DLD1 (cell line): Measurements from ENCODE around the gene ARG1.
"Not testable (repeated sequence)": the region's sequence is repeated elsewhere in the genome, so short reads cannot be mapped to it uniquely, and the experiment has no call there.

Experiments
- in situ Hi-C: cut with HindIII; loops from 2 replicates; pipeline ENCODE4 v1.10.0; 2017; ENCODE audit warnings: low sequenced_read_pairs

Gene ARG1

DNA sequence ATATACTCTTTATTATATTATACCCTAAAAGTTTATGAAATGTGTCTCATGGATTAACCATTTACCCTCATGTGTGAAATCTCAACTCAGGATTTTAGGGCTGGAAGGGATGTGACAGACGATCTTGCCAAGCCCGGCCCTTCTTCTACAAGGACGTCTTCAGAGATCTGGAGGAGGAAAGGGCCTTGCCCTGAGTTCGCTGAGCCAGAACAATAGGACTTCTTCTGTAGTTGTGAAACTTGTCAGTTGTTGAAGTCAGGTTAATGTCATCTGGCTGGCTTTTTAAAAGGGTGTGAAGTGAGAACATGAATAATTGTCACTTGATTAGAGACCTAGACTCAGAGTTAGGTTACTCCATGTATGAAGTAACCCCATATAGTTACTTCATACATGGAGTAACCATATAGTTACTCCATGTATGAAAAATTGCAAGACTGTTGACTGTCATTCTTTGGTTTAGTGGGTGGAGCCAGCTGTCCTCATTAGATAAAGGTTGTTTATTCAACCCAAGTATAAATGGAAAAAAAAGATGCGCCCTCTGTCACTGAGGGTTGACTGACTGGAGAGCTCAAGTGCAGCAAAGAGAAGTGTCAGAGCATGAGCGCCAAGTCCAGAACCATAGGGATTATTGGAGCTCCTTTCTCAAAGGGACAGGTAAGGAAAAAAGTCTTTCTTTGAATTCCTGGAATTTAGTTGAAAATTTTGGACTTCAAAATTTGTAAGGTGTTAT, at the start of gene ARG1:
Gene ARG1, plus strand, starts transcription at position 541 of the 730 bp plus-strand sequence. Its CDS starts 57 bp downstream, at position 598.
- in situ Hi-C loops, result no loop called here

DNA sequence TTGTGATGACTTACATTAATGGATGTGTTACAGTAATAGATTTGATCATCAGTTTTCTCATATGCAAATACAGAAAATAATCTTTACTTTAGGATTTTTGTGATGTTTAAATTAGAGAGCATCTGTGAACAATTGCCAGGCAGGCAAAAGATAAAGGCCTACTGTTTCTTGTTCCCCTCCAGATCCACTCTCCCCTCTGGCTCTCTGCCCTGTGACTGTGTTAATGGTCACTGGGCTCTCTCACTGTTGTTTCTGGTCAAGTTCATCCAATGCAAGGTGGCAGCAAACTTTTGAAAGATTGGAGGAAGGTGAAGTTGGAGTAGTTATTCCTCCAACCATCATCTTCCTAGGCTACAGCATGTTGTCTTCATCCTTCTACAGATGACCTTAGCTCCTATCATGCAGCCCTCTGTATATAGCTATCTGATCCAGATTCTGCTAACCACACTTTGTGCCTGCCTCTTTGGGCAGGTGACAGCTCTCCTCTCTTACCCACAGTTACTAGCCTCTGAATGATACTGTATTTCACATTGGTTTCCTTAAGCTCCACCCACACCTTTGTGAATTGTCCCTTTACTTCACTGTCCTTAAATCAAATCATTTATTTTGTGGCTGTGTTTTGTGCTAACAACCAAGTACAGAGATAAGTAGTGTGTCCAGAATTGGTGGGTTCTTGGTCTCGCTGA, 48.9 kb upstream of the ARG1 start:
- in situ Hi-C loops, result no loop called here

DNA sequence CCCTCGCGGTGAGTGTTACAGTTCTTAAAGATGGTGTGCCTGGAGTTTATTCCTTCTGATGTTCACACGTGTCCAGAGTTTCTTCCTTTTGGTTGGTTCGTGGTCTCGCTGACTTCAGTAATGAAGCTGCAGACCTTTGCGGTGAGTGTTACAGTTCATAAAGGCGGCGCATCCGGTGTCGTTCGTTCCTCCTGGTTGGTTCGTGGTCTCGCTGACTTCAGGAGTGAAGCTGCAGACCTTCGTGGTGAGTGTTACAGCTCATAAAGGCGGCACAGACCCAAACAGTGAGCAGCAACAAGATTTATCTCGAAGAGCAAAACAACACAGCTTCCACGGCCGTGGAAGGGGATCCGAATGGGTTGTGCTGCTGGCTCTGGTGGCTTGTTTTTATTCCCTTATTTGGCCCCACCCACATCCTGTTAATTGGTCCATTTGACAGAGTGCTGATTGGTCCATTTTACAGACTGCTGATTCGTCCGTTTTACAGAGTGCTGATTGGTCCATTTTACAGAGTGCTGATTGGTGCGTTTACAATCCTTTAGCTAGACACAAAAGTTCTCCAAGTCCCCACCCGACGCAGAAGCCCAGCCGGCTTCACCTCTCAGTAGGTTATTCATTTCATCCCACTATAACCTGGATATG, 48.2 kb upstream of the ARG1 start:
- in situ Hi-C loops, result no loop called here

DNA sequence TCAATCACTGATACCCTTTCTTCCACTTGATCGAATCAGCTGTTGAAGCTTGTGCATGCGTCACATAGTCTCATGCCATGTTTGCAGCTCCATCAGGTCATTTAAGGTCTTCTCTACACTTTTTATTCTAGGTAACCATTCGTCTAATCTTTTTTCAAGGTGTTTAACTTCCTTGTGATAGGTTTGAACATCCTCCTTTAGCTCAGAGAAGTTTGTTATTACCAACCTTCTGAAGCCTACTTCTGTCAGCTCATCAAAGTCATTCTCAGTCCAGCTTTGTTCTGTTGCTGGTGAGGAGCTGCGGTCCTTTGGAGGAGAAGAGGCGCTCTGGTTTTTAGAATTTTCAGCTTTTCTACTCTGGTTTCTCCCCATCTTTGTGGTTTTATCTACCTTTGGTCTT, 42.1 kb upstream of the ARG1 start:
- in situ Hi-C loops, result not testable (repeated sequence)

DNA sequence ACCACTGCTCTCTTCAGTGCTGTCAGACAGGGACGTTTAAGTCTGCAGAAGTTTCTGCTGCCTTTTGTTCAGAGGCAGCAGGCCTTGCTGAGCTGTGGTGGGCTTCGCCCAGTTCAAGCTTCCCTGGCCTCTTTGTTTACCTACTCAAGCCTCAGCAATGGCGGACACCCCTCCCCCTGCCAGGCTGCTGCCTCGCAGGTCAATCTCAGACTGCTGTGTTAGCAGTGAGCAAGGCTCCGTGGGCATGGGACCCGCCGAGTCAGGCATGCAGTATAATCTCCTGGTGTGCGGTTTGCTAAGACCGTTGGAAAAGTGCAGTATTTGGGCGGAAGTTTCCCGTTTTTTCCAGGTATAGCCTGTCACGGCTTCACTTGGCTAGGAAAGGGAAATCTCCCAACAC, 41.3 kb upstream of the ARG1 start:
- in situ Hi-C loops, result not testable (repeated sequence)

DNA sequence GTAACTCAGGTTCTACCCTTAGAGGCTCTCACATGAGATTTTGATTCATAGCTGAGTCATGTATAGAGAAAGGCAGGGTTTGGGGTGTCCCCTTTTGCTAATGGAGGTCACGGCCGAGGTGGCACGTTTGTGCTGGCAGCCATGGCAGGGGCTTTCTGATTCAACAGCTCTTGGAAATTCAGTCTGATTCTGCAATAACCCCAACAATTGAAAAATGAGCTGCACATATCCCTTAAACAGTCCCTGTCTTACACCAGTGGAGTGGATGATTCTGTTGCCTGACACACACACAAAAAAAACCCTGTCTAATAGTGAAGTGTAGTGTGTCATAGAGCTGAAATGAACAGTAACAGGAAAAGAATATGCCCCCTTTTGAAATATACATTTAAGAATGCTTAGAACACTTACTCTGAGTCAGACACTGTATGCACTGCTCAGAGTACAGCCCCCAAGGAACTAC, 40.4 kb upstream of the ARG1 start:
- in situ Hi-C loops, result no loop called here

DNA sequence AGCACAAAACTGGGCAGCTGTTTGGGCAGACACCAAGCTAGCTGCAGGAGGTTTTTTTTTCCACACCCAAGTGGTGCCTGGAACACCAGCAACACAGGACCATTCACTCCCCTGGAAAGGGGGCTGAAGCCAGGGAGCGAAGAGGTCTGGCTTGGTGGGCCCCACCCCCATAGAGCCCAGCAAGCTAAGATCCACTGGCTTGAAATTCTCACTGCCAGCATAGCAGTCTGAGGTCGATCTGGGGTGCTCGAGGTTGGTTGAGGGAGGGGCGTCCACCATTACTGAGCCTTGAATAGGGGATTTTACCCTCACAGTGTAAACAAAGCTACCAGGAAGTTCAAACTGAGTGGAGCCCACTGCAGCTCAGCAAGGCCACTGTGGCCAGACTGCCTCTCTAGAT, 34.4 kb upstream of the ARG1 start:
- in situ Hi-C loops, result not testable (repeated sequence)

DNA sequence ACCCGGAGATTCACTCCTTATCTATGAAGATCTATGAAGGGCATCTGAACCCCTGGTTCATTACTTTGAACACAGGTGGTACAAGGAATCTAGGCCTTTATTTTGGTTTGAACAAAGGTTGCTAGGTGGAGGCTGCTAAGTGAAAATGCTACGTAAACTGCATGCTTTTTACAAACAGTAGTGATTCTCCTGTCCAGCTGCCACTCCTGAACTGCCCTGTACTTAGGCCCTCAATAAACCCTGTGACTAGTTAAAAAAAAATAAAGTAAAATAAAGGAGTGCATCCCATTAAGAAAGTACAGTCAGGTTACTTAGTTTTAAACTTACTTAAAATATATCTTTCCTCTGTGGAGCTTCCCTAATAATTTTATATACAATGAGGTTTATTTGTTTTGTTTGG, 27.7 kb upstream of the ARG1 start:
- in situ Hi-C loops, result no loop called here

DNA sequence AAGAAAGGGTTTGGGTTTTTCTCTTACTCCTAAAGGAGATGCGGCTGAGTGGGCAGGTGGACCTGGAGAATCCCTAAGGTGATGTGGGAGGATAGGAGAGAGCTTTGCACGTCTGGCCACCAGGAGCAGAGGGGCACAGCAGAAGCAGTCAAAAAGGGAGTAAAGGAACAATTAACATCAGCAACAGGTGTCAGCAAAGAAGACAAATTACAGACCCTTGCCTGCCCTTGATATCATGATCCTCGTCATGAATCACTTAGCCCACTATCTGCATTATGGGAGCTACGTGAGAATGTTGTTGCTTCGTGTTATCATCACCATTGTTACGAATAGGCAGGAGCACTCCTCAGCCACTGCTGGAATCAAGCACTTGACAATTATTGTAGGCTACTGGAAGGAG, 25.5 kb upstream of the ARG1 start:
- in situ Hi-C loops, result no loop called here

DNA sequence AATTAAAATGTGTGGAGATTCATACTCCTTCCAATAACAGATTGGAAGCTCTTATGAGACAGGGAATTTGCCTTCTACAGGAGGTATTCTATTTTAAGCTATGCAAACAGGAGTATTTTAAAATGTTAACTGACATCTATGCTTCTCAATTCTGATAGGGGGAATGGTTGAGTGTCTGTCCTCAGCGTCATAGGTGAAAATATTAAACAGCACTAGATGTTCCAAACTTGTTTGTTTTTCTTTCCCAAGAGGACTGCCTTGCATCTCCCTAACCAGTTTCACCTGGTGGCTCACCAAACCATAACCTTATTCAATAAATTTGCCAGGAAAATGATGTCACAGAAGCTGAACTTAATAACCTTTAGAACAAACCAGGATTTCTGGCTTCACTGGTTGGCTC, 24.6 kb upstream of the ARG1 start:
- in situ Hi-C loops, result no loop called here

DNA sequence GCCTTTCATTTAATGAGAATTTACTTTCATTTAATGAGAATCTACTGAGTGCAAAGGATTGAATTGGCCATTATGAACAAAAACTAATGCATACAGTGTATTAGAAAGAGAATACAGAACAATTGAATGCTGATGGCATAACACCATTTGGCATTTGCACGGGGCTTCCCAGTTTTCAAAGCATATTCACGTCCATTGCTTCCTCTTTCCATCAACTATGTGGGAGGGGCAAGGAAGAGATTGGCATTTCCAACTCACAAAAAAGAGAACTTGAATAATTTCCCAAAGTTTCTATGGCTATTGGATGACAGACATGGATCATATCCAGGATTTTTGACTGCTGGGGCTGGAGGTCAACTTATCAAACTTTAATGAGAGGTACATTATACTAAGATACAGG, 23.2 kb upstream of the ARG1 start:
- in situ Hi-C loops, result no loop called here

DNA sequence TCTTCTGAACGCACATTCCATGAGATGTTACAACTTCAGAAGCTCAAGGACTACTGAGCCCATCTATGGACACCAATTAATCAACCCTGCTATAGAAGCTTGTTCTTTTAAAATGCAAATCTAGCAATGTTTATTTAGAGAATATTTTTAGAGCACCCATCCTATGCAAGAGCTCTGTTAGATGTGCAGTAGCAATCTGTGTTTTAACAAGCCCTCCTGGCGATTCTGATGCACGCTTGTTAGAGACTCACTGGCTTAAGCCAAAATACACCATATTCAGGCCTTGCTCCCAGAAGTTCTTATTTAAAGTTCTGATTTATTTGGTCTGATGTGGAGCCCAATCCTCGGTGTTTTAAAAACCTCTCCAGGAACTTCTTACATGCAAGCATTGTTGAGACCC, 21.1 kb upstream of the ARG1 start:
- in situ Hi-C loops, result no loop called here

DNA sequence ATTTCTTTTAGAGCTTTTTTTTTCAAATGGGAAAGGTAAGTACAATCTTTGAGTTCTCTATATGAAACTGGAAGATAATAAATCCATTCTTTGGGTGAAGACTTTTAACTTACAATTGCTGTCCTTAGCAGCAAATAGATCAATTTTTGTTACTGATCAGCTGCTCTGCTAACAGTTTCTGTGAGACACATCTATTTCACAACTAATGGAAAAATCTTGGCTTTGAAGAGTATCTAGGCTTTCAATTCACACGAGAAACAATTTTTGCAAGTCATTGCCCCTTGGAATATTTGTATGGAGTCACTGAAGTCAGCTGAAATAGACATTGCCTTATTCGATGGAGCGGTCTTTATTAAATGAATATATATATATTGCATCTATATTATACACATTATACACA, 20.5 kb upstream of the ARG1 start:
- in situ Hi-C loops, result no loop called here

DNA sequence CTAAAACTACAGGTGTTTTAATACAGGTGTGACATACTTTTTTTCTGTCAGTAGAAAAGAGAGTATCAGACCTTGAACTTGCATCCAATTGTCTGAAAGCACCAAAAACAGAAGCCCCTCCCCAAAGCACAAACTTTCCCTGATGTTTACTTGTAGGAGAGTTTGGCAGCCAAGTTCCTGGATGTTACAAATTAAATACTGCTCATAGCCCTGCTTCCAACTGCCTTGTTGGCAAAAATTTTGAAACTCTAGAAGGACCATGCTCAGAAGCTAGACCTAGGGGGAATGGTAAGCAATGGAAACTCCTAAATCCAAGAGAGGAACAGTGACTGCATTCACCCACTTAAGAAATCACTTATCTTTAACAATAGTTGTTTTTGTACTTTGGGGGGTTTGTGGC, 17.0 kb upstream of the ARG1 start:
- in situ Hi-C loops, result no loop called here

DNA sequence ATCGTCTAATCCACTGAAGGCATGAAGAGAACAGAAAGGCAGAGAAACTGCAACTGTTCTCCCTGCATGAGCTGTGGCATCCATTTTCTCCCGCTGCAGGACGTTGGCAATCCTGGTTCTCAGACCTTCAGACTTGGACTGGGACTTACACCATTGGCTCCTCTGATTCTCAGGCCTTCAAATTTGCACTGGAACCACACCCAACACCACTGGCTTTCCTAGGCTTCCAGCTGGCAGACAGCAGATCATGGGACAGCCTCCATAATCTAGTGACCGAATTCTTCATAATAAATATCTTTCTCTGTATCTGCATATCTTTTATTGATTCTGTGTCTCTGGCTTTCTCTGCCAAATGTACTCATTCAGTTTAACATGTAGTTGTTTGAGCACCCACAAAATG, 14.1 kb upstream of the ARG1 start:
- in situ Hi-C loops, result no loop called here

DNA sequence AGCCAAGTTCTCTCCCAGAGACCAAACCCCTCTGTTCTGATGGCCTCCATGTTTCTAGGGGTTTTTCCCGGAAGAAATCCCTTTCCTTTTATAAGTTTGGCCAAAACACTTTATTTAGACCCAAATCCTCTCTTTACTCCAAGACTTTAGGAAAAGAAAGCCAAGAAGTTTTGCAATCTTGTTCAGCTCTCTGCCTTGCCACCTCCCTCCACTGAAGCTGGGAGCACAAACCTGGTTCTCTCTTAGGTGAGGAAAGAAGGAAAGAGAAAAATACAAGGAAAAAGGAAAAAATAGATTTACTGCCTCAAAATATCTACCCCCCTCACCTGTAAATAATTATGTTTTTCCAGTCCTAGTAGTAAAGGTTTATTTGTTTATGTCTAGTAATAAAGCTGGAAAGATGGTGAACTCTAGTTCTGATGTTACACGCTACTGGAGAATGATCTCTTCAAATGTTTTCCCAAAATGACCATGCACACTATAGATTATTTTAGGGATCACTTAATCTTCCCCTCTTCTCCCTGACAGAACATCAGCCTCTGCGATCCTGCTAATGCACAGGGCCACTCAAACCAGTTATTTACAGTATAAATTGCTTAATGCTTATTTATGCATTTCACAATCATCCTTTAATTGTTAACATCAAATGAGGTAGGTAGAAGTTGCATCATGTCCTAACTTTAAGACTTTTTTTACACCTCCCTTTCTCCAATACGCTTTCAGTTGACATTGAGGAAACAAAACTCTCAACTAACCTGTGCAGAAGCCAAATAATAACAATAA, 10.9 kb upstream of the ARG1 start:
- in situ Hi-C loops, result no loop called here

DNA sequence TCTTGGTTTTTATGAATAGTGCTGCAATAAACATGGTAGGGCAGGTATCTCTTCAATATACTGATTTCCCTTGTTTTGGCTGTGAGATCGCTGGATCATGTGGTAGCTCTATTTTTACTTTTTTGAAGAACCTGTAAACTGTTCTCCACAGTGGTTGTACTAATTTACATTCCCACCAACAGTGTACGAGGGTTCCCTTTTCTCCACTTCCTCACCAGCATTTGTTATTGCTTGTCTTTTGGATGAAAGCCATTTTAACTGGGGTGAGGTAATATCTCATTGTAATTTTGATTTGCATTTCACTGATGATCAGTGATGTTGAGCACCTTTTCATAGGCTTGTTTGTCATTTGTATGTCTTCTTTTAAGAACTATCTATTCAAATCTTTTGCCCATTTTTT, 8.0 kb upstream of the ARG1 start:
- in situ Hi-C loops, result no loop called here

DNA sequence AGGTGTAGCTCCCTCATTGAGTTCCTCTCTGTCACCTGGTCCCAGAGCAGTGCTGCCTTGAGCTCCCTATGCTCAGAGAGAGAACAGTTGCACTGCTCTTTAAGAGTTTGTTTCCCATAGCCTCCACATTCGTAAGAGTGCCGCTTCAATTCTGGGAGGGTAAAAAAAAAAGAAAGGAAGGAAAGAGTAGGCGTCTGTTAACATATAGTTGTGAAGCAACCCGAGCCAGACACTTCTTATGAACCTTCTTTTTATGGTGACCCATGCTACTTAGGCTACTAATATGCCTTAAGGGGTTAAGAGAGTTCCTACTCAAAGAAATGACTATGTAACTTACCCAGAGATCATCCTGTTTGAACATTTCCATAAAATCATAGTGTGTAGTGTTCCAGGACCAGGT, 4.3 kb upstream of the ARG1 start:
- in situ Hi-C loops, result no loop called here

DNA sequence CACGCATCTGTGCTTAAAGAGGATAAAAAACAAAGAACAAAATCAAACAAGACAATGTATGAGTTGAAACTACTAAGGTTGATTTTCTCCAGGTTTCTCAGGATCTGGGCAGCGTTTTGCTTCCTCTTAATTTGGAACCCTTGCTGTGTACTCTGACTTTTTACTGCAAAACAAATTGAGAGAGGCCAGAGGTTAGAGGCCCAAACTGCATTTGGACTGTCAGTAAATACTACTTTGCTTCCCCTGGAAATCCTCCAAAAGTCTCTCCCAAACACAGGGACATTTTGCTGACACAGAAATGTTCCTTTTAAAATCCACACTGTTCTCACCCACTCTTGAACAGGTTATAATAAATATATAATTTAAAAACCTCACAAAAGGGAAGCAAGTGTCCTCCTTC, 1.1 kb downstream of the ARG1 start:
- in situ Hi-C loops, result no loop called here

DNA sequence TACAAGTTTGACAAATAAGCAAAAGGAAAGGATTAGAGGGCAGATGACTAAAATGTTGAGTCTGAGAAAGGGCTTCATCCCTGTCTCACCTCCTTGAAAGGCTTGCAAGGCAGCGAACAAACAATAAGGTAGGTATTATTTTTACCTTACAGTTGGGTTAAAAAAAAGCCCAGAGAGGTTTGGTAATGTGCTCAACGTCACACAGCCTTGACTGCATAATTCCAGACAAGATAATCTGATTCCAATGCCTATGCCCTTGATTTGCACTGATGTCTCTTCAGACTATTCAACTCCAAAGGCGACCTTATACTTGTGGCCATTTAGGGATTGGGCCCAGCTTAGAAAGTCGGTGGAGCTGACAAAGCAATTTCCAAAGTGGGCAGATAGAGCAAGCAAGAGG, 1.7 kb downstream of the ARG1 start:
- in situ Hi-C loops, result no loop called here

DNA sequence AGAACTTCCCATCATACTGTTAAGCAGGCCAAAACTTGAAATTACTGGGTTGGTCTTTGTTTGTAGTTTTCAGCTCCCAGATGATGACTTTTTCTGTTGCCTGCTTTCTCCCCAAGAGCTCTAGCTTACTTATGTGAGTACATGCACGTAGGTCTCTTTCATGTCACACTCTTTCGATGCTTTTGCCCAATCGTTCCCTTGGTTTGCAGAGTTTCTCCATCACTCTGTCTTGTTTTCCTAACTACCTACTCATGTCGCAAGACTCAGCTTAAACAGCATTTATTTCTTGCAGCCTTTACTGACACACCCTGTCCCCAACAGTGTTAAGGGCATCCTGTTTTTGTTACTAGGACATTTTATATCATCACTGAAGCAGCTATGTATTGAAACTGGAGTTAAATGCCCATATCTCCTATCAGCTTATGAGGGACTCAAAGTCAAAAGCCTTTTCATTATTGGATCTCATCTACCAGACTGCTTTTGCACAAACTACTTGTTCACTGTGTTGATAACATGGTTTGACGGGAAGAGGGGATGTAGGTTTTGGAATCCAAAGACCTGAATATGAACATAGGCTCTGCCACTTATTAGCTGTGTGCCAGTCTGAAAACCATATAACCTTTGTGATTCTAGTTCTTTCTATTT, 2.9 kb downstream of the ARG1 start:
- in situ Hi-C loops, result no loop called here
